Measurements from ENCODE around the gene TEX36.

- TF ChIP-seq, protein P1, sequence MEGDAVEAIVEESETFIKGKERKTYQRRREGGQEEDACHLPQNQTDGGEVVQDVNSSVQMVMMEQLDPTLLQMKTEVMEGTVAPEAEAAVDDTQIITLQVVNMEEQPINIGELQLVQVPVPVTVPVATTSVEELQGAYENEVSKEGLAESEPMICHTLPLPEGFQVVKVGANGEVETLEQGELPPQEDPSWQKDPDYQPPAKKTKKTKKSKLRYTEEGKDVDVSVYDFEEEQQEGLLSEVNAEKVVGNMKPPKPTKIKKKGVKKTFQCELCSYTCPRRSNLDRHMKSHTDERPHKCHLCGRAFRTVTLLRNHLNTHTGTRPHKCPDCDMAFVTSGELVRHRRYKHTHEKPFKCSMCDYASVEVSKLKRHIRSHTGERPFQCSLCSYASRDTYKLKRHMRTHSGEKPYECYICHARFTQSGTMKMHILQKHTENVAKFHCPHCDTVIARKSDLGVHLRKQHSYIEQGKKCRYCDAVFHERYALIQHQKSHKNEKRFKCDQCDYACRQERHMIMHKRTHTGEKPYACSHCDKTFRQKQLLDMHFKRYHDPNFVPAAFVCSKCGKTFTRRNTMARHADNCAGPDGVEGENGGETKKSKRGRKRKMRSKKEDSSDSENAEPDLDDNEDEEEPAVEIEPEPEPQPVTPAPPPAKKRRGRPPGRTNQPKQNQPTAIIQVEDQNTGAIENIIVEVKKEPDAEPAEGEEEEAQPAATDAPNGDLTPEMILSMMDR (IDR thresholded peaks at IDR 0.05; ENCODE audit: low read depth, low read length), result no peak
- TF ChIP-seq MYC (IDR thresholded peaks at IDR 0.05; ENCODE audit: low read depth, low read length), result no peak
Observed at GRCh38 chr10:125711110-125711750, 28.3 kb upstream of the TEX36 start.
